Endometrial microvascular endothelial cells (primary cell): ENCODE results near the gene STAP1. TPM values are rescaled to one million over a fixed set of nuclear protein-coding genes. Genes with fewer than 3 reads are reported as not detected.
"Not testable (repeated sequence)": the region's sequence is repeated elsewhere in the genome, so short reads cannot be mapped to it uniquely, and the experiment has no call there.

Experiments used
- in situ Hi-C: cut with HindIII; loops from 2 replicates; pipeline ENCODE4 v1.10.0; 2017; ENCODE audit warnings: low sequenced_read_pairs, low pct_unique_long_range_greater_than_20kb; ENCODE audit errors: inconsistent ontology term
- total RNA-seq: library from RNA; depleted of rRNA; stranded (reverse); fragments of >200 nt; gene quantifications from one replicate; pipeline ENCODE4 v1.2.3, GENCODE V29; 2015; ENCODE audit errors: inconsistent ontology term

STAP1 gene
- total RNA-seq, 1 donor from 2014 or later: not detected

DNA sequence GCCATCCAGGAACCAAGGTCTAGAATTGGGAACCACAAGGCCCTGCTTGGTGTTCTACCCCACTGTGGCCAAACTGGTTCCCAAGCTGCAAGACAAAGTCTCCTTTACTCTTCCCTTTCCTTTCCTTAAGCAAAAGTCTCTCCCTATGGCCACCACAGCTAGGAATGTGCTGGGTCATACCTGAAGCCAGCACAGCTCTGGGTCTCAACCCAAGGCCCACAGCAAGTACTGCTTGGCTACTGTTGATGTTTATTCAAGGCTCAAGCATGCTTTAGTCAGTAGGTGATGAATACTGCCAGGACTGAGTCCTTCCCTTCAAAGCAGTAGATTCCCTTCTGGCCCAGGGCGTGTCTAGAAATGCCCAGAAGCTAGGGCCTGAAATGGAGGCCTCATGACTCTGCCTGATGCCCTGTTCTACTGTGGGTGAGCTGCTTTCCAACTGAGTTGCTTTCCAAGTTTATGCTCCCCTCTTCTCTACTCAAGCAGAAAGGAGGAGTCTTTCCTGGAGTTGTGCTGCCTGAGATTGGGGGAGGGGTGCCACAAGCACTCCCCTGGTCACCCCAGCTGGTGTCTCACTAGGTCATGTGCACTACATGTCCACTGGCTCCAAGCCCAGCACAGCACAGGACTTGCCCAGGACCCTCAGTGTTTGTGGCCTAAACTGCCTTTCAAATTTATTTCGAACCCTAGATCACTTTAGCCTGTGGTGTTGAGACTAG is 44.9 kb downstream of the STAP1 start:
- in situ Hi-C loops: no loop called here

DNA sequence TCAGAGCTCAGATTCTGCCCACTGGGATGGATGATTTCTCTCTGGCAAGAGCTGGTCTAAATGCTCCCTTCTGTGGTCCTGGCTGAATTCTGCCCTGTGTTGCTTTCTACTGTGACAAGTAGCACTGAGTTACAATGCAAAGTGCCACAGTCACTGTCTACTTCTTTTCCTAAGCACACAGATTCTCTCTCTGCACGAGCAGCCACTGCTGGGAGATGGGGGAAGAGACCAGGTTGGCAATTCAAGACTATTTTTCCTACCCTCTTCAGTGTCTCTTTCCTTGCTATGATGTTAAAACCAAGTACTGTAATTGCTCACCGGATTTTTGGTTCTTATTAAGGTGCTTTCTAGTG is 45.5 kb downstream of the STAP1 start:
- in situ Hi-C loops: no loop called here

DNA sequence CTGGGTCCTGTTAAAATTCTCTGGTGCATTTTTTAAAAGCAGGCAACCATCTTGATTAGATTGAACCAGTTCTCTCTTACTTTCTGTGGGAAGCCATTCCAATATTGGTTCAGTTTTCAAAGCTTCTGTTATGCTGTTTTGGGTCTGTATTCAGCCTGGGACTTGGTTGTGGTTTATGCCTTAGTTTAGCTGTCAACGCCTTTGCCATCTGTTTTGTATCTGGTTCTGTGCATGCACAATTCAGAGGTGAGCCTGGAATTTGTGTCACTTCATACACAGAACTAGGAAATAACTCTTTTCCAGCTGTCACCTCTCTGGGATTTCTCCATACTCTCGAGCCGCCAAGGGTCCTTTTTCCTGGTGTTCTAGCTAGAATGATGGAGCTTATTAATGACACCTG is 46.2 kb downstream of the STAP1 start:
- in situ Hi-C loops: no loop called here

DNA sequence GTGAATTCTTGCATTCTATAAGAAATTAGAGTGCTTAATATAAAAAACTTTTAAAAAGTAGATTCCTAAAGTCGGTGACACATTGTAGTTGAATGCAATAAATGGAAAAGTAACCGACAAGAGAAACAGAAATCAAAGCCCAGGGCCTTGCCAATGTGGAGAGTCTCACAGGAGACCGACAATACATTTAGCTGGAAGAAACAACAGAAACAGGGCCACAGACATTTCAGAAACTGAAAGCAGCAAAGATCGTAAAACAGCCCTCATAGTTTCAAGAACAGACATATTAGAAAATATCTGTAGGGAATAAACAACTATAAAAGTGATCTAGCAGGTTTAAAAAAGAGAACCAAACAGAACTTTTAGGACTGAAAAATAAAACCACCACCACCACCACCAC is 49.5 kb downstream of the STAP1 start:
- in situ Hi-C loops: no loop called here

DNA sequence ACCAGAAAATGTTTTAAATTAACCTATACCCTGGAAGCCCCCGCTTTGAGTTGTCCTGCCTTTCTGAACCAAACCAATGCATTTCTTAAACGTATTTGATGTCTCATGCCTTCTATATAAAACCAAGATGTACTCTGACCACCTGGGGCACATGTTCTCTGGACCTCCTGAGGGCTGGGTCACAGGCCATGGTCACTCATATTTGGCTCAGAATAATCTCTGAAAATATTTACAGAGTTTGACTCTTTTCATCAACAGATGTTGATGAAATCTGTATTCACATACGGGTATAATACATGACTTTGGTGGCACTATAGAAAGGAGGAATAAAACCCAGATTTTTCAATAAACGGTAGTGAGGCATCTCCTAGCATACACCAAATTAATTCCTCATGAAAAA is 55.7 kb downstream of the STAP1 start:
- in situ Hi-C loops: no loop called here

DNA sequence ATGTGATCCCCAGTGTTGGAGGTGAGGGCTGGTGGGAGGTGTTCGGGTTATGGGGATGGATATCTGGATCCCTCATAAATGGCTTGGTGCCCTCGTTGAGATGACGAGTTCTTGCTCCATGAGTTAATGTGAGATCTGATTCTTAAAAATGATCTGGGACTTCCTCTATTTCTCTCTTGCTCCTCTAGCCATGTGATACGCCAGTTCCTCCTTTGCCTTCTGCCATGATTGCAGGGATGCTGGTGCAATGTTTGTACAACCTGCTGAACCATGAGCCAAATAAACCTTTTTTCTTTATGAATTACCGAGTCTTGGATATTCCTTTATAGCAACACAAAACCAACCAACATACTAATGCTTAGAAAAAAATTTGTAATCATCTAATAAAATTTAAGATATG is 56.6 kb downstream of the STAP1 start:
- in situ Hi-C loops: no loop called here

DNA sequence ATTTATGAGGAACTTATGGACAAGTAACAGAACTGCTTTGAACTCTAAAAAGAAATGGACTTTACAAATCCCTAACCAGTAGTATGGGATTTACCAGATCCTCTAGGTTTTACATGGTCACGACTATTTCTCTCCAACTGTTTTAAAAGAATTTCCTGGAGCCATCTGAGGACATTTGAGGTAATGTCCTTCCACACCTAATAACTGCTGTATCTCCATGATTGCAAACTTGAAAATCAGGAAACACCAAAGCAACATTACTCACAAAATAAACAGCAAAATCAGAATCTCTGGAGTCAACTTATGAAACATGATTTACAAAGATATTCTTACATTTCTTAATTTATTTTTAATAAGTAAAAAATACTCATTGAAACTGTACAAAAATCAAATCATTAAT is 58.0 kb downstream of the STAP1 start:
- in situ Hi-C loops: no loop called here

DNA sequence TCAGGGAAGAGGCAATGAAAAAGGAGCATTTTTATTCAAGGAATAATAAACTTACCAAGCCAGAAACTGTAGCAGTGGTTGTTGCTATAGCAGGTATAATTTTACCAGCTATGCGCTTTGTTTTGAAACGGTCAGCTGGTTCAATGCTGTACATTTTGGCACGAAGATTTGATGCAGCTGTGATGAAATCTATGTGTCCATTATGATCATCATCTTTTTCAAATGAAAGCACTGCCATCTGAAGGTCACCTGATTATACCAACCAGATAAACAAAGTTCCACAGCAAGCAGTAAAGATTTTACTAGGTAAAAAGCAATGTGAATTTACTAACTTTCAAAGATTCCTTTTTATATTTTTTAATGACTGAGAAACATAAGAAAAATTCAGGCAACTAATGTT is 66.4 kb downstream of the STAP1 start:
- in situ Hi-C loops: no loop called here

DNA sequence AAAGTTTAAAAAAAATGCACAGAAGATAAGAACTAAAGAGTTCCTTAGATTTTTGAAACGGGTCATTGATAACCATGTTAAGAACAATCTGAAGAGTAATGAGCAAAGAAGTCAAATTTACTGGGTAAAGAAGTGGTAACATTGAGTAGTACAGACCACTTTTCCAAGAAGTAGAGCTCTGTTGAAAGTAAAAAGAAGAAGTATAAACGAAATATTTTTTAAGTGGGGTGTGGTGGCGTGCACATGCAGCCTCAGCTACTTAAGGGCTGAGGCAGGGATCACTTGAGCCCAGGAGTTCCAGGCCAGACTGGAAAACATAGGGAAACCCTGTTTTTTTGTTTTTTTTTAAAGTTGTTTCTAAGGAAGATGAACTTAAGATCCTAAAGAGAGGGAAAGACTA is 74.0 kb downstream of the STAP1 start:
- in situ Hi-C loops: no loop called here

DNA sequence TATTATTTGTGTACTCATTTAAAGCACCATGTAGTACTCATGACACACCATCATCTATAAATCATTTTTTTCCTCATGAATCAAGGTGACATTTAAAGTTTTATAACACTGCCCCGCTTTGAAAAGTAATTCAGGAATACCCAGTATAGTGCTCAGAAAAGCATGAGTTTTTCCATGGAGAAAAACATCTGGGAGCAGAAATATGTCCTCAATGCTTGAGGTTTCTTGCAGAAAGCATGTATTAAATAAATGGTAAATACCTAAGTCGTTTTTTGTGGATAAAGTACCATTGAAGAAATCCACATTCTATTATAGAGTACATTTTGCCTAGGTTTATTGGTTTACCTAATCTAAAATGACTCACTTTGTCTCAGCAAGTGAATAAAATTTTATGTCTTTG is 76.2 kb downstream of the STAP1 start:
- in situ Hi-C loops: no loop called here

DNA sequence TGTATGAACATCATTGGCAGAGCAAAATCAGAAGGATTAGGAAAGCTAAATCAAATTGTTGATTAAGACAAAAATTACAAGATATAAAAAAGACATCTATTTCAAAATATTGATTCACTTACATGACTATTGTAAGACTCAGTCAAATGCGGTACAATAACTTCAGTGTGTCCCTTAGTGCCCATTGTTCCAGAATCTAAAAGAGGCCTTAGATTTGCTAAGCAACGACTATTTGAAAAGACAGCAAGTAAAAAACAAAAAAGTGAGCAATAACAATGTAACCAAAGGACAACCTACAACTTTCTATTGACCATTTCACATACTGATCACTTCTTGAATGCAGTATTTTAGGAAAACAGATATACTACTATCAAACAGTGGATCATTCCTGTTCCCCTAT is 76.8 kb downstream of the STAP1 start:
- in situ Hi-C loops: no loop called here

DNA sequence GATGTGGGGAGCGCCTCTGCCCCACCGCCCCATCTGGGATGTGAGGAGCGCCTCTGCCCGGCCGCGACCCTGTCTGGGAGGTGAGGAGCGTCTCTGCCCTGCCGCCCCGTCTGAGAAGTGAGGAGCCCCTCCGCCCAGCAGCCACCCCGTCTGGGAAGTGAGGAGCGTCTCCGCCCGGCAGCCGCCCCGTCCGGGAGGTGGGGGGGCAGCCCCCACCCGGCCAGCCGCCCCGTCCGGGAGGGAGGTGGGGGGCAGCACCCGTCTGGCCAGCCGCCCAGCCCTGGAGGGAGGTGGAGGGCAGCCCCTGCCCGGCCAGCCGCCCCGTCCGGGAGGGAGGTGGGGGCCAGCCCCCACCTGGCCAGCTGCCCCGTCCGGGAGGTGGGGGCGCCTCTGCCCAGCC is 78.5 kb downstream of the STAP1 start:
- in situ Hi-C loops: not testable (repeated sequence)

DNA sequence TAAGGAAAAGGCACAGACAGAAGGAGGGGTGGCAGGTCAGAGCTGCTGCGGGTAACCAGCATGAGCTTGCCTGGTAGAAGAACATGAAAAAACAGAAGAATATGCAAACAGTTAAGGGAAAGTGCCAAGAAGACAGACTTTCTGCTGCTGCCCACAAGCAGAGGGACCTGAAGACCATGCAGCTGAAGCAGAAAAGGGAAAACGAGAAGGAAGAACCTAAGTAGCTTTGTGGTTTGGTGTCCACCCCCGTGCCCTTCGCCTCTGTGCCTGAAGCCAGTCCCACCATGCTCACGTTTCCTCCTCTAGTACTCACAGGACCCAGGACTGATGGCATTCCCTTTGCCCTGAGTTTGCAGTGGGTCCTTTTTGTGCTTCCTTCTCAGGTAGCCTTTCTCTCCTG is 79.6 kb downstream of the STAP1 start:
- in situ Hi-C loops: no loop called here

DNA sequence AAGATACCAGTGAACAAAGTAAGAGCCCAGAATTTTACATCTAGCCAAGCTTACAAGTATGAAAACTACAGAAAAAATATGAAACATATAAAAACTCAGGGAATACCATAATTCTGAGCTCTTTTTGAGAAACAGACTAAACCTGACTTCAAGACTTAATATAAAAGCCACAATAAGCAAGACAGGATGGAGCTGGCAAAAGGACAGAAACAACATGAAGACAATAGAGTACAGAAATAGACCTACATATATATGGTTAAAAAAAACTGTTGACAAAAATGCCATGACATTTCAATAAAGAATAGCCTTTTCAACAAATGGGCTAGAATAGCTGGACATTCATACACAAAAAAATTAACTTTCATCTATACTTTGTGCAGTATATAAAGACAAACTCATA is 93.0 kb downstream of the STAP1 start:
- in situ Hi-C loops: no loop called here

Other genes with a start within 250 kb of the STAP1 start
- 7.2 TPM for gene CENPC, start 13.2 kb upstream of the STAP1 start, total RNA-seq
- gene UBA6, start 142.4 kb downstream of the STAP1 start, total RNA-seq: 153 TPM
- not detected for gene GNRHR, start 195.7 kb downstream of the STAP1 start, total RNA-seq